H1 (cell line): ENCODE data around the gene TRABD2B. TPM values are rescaled to one million over a fixed set of nuclear protein-coding genes. Genes with fewer than 3 reads are reported as not detected.

ENCODE experiments used
- CTCF ChIA-PET: fragments of 300-600 bp; sonication (Branson Sonifier 250); formaldehyde crosslinking; loops from one replicate; lab custom pipeline; 2021; ENCODE audit not compliant: partially characterized antibody; lab: Charles Lee
- POLR2A ChIA-PET: fragments of 300-600 bp; sonication (Branson Sonifier 250); formaldehyde crosslinking; loops from one replicate; lab custom pipeline; 2021; ENCODE audit warnings: inconsistent platforms; ENCODE audit not compliant: partially characterized antibody; lab: Charles Lee
- DNase-seq, 2 experiments: peaks; one replicate each; pipeline versions ENCODE4 v3.0.0 to v3.0.0-alpha.2; 2010 to 2022; ENCODE audit warnings: low spot score in 2 of 2, low read depth in 1 of 2, mixed read lengths in 1 of 2
- FAIRE-seq: peaks from 2 replicates; lab custom pipeline; 2011; peaks lifted over from hg19 to GRCh38; lab: Jason Lieb, UNC
- H2AFZ ChIP-seq: 2 replicates; pipeline ENCODE4 v1.8.1; 2012; ENCODE audit warnings: low read length, inconsistent platforms
- H2AK5ac ChIP-seq: 2 replicates; pipeline ENCODE4 v1.6.1; 2013; ENCODE audit warnings: low read depth, low read length
- H2BK120ac ChIP-seq: replicated peaks from 2 replicates; pipeline ENCODE3; 2013; ENCODE audit warnings: low read depth, low read length, inconsistent platforms
- H2BK12ac ChIP-seq: 2 replicates; pipeline ENCODE4 v1.6.1; 2013; ENCODE audit warnings: low read depth, low read length
- H2BK15ac ChIP-seq: 2 replicates; pipeline ENCODE4 v1.6.1; 2013; ENCODE audit warnings: low read length
- H2BK20ac ChIP-seq: 2 replicates; pipeline ENCODE4 v1.6.1; 2013; ENCODE audit warnings: low read length
- H2BK5ac ChIP-seq: 2 replicates; pipeline ENCODE4 v1.6.1; 2013; ENCODE audit warnings: low read depth, low read length
- H3K14ac ChIP-seq: 2 replicates; pipeline ENCODE4 v1.6.1; 2013; ENCODE audit warnings: inconsistent platforms; ENCODE audit not compliant: insufficient read length
- H3K18ac ChIP-seq: 2 replicates; pipeline ENCODE4 v1.6.1; 2013; ENCODE audit warnings: low read length; ENCODE audit errors: extremely low read depth
- H3K23ac ChIP-seq: 2 replicates; pipeline ENCODE4 v1.6.1; 2013; ENCODE audit warnings: inconsistent platforms; ENCODE audit not compliant: insufficient read length
- H3K23me2 ChIP-seq: 2 replicates; pipeline ENCODE4 v1.6.1; 2013; ENCODE audit warnings: low read depth, low read length
- H3K27ac ChIP-seq: 2 replicates; pipeline ENCODE4 v1.6.1; 2011; ENCODE audit warnings: low read depth, low read length, inconsistent platforms
- H3K27me3 ChIP-seq, 4 experiments: replicated peaks in 1 of 4; 1 replicate in 1 of 4; 2 replicates in 3 of 4; pipeline versions ENCODE4 v1.6.1 to v1.8.1; 2011 to 2013; ENCODE audit warnings: low read length in 3 of 4, mild to moderate bottlenecking in 3 of 4, inconsistent platforms in 2 of 4, mixed read lengths in 2 of 4, moderate library complexity in 1 of 4; ENCODE audit not compliant: control insufficient read depth in 3 of 4, insufficient read depth in 3 of 4; ENCODE audit errors: extremely low read depth in 1 of 4
- H3K36me3 ChIP-seq, 4 experiments: 2 replicates each; pipeline versions ENCODE4 v1.6.1 to v1.8.1; 2011 to 2013; ENCODE audit warnings: mild to moderate bottlenecking in 4 of 4, low read length in 3 of 4, moderate library complexity in 2 of 4, control low read depth in 1 of 4, inconsistent platforms in 1 of 4; ENCODE audit not compliant: insufficient read depth in 4 of 4, control insufficient read depth in 2 of 4
- H3K4ac ChIP-seq: replicated peaks from 2 replicates; pipeline ENCODE3; 2013; ENCODE audit warnings: low read length, low read depth, mixed read lengths, inconsistent platforms; ENCODE audit not compliant: insufficient read length
- H3K4me1 ChIP-seq, 4 experiments: replicated peaks in 1 of 4; 1 replicate in 1 of 4; 2 replicates in 3 of 4; pipeline versions ENCODE4 v1.6.1 to v1.8.1; 2011 to 2013; ENCODE audit warnings: low read length in 3 of 4, inconsistent platforms in 2 of 4, mixed read lengths in 1 of 4; ENCODE audit not compliant: insufficient read depth in 4 of 4, control insufficient read depth in 3 of 4
- H3K4me2 ChIP-seq, 2 experiments: 2 replicates each; pipeline versions ENCODE4 v1.6.1 to v1.8.1; 2011 to 2013; ENCODE audit warnings: low read depth in 2 of 2, low read length in 2 of 2, control low read depth in 1 of 2, inconsistent platforms in 1 of 2, mild to moderate bottlenecking in 1 of 2; ENCODE audit not compliant: insufficient read depth in 1 of 2
- H3K4me3 ChIP-seq, 4 experiments: fragments of 200-600, 300-600 bp in 1 of 4; sonication (generic), shearing (Covaris generic), sonication (Bioruptor Twin) in 1 of 4; 2 replicates each; pipeline versions ENCODE4 v1.5.1 to v1.8.1; 2011 to 2016; ENCODE audit warnings: low read length in 4 of 4, low read depth in 3 of 4, control low read depth in 2 of 4, inconsistent platforms in 2 of 4, mild to moderate bottlenecking in 2 of 4, mixed read lengths in 1 of 4, moderate library complexity in 1 of 4; ENCODE audit not compliant: insufficient read depth in 2 of 4; ENCODE audit errors: extremely low read depth in 1 of 4
- H3K56ac ChIP-seq: replicated peaks from 2 replicates; pipeline ENCODE3; 2013; ENCODE audit warnings: low read depth, mild to moderate bottlenecking, mixed read lengths, low read length, inconsistent platforms; ENCODE audit not compliant: insufficient read length
- H3K79me1 ChIP-seq: 2 replicates; pipeline ENCODE4 v1.6.1; 2013; ENCODE audit warnings: low read depth, low read length, control low read depth
- H3K79me2 ChIP-seq, 2 experiments: 2 replicates each; pipeline versions ENCODE4 v1.6.1 to v1.8.1; 2012 to 2013; ENCODE audit warnings: low read length in 2 of 2, mild to moderate bottlenecking in 2 of 2, inconsistent platforms in 1 of 2; ENCODE audit not compliant: insufficient read depth in 2 of 2, control insufficient read depth in 1 of 2
- H3K9ac ChIP-seq, 4 experiments: replicated peaks in 1 of 4; 1 replicate in 1 of 4; 2 replicates in 3 of 4; pipeline versions ENCODE4 v1.6.1 to v1.8.1; 2011 to 2013; ENCODE audit warnings: low read depth in 3 of 4, low read length in 3 of 4, control low read depth in 2 of 4, mild to moderate bottlenecking in 2 of 4, moderate library complexity in 2 of 4, inconsistent platforms in 1 of 4; ENCODE audit errors: extremely low read depth in 1 of 4
- H3K9me3 ChIP-seq, 2 experiments: 2 replicates each; pipeline versions ENCODE4 v1.6.1 to v1.8.1; 2012 to 2013; ENCODE audit warnings: mild to moderate bottlenecking in 2 of 2, moderate library complexity in 2 of 2, control low read depth in 1 of 2, inconsistent platforms in 1 of 2, low read depth in 1 of 2, low read length in 1 of 2, mixed read lengths in 1 of 2; ENCODE audit not compliant: insufficient read depth in 2 of 2
- H4K20me1 ChIP-seq, 2 experiments: replicated peaks in 1 of 2; 2 replicates each; pipeline versions ENCODE3 to v1.8.1; 2011 to 2013; ENCODE audit warnings: inconsistent platforms in 2 of 2, low read length in 2 of 2, mild to moderate bottlenecking in 1 of 2; ENCODE audit not compliant: insufficient read depth in 2 of 2, control insufficient read depth in 1 of 2
- H4K5ac ChIP-seq: 2 replicates; pipeline ENCODE4 v1.6.1; 2013; ENCODE audit warnings: low read length, low read depth, mixed read lengths, inconsistent platforms; ENCODE audit not compliant: insufficient read length
- H4K8ac ChIP-seq: 2 replicates; pipeline ENCODE4 v1.8.0; 2013; ENCODE audit warnings: mild to moderate bottlenecking, moderate library complexity, low read length, inconsistent platforms; ENCODE audit not compliant: insufficient read depth; ENCODE audit errors: extremely low read depth
- H4K91ac ChIP-seq: replicated peaks from 2 replicates; pipeline ENCODE3; 2013; ENCODE audit warnings: low read length, mixed read lengths, inconsistent platforms; ENCODE audit not compliant: insufficient read length
- CTCF ChIP-seq, 3 experiments: IDR thresholded peaks; 1 replicate in 2 of 3; 2 replicates in 1 of 3; pipeline versions ENCODE4 v1.5.1 to v1.6.1; 2011; ENCODE audit warnings: low read length in 3 of 3, mild to moderate bottlenecking in 3 of 3, inconsistent platforms in 2 of 3, low read depth in 1 of 3, moderate library complexity in 1 of 3; ENCODE audit not compliant: insufficient read depth in 1 of 3; ENCODE audit errors: control extremely low read depth in 1 of 3
- HDAC2 ChIP-seq, 2 experiments: fragments of 300-600 bp in 1 of 2; sonication (generic) in 1 of 2; IDR thresholded peaks; 2 replicates each; pipeline ENCODE4 v1.6.1; 2011 to 2012; ENCODE audit warnings: low read depth in 2 of 2, low read length in 2 of 2, mild to moderate bottlenecking in 2 of 2, moderate library complexity in 2 of 2, borderline replicate concordance in 1 of 2, inconsistent platforms in 1 of 2
- RAD21 ChIP-seq, 2 experiments: IDR thresholded peaks in 1 of 2; conservative IDR thresholded peaks in 1 of 2; 2 replicates each; pipeline ENCODE4 v1.6.1; 2011; ENCODE audit warnings: low read depth in 2 of 2, low read length in 2 of 2, improper control_type of control experiment in 1 of 2, inconsistent platforms in 1 of 2, mild to moderate bottlenecking in 1 of 2, moderate library complexity in 1 of 2
- WGBS, 2 experiments: shearing (Covaris generic) in 1 of 2; methylation state at CpG; one replicate each; pipeline versions ENCODE4 v1.1.6 to v1.1.7; 2013 to 2015; ENCODE audit warnings: low lambda C conversion rate in 2 of 2, mixed read lengths in 2 of 2, inconsistent platforms in 1 of 2, low coverage in 1 of 2, missing lambda C conversion rate in 1 of 2; ENCODE audit not compliant: insufficient replicate concordance in 2 of 2, insufficient coverage in 1 of 2, insufficient read length in 1 of 2; ENCODE audit errors: extremely low coverage in 1 of 2, missing lambda C conversion rate in 1 of 2; 5-methylcytosine and 5-hydroxymethylcytosine counted together
- polyA plus RNA-seq, 7 experiments: library from polyadenylated mRNA; depleted of rRNA in 3 of 7; stranded (reverse) in 5 of 7; unstranded in 2 of 7; fragments of >200 nt in 5 of 7; fragments of 200-250 nt in 2 of 7; gene quantifications; 1 replicate in 5 of 7; 2 replicates in 1 of 7; 4 replicates in 1 of 7; pipeline versions ENCODE4 v1.2.1 to v1.2.3, GENCODE V29; 2011 to 2013; ENCODE audit warnings: missing spikeins in 2 of 7, mixed read lengths in 2 of 7
- total RNA-seq: library from RNA; stranded (reverse); fragmentation: NEBNext Ultra II Directional; extraction: Animal tissue kit (Norgen Biotek cat#: 25700); gene quantifications from 2 replicates; pipeline ENCODE4 v1.2.1, GENCODE V29; 2021

TRABD2B gene
- total and polyA plus RNA-seq, 2 of the 8 experiments (the other 6 are each of a cell fraction or from before 2014, with no cell fraction given) = 0.95 to 3.4 TPM

GRCh38 chr1:47759936-47760629 is 237.1 kb downstream of the TRABD2B start:
- TF ChIP-seq HDAC2 (IDR thresholded peaks at IDR 0.05; ENCODE audit: borderline replicate concordance in 1 of 2, low read depth in 2 of 2, low read length in 2 of 2) (no peak), CTCF (IDR thresholded peaks at IDR 0.05; ENCODE audit: control extremely low read depth in 1 of 3, insufficient read depth in 1 of 3, low read depth in 1 of 3, low read length in 3 of 3) (peak; percentile 19 to 41 (median 29); a peak in 3 of 4 replicates), RAD21 (IDR thresholded peaks at IDR 0.05 in 1 of 2, conservative IDR thresholded peaks at IDR 0.05 in 1 of 2; ENCODE audit: low read depth in 2 of 2, low read length in 2 of 2) (peak; percentile 32 to 53; a peak in 3 of 4 replicates)
- Histone ChIP-seq H3K79me1 (no peaks in the 10 kb centered on the region), H4K20me1 (no peaks in the 10 kb centered on the region), H2BK20ac (no peak overlapping the region), H4K91ac (no peak overlapping the region), H3K27me3 (no peaks in the 10 kb centered on the region), H3K4me2 (no peak overlapping the region), H2AFZ (no peak overlapping the region), H3K4me1 (no peaks in the 10 kb centered on the region), H2BK5ac (no peak overlapping the region), H3K23me2 (no peaks in the 10 kb centered on the region), H2BK15ac (no peak overlapping the region), H3K79me2 (no peaks in the 10 kb centered on the region), H3K9ac (no peak overlapping the region), H2AK5ac (no peak overlapping the region), H3K4me3 (no peak overlapping the region), H4K5ac (no peak overlapping the region), H3K27ac (no peak overlapping the region), H3K4ac (no peak overlapping the region), H4K8ac (no peak overlapping the region), H3K9me3 (no peaks in the 10 kb centered on the region), H3K36me3 (no peaks in the 10 kb centered on the region), H3K56ac (no peak overlapping the region), H3K14ac (no peak overlapping the region), H3K18ac (no peak overlapping the region), H2BK120ac (no peak overlapping the region), H3K23ac (no peak overlapping the region), H2BK12ac (no peak overlapping the region)
- WGBS, 2 experiments = 87% methylated on average over 9 of the region's 9 CpGs; no CpG with 5 or more reads in 1 of the 2 experiments
- no peak for DNase-seq
- ChIA-PET CTCF (interaction anchor here (0.6 to 3.7 kb wide), 15 partner anchors 10 to 351 kb away, joined by 3 to 12 read pairs (median 3); no protein-coding TSS in a partner anchor), POLR2A (no interaction called here)
- no peak for FAIRE-seq
